ENCODE results near the gene MCM7.

The MCM7 gene

GRCh38 chr7:100081535-100082102 is 19.6 kb downstream of the MCM7 start, which contains the start of gene ZNF3:
Gene ZNF3 (minus strand): TSS chr7:100081723. CDS start chr7:100077357, 4,366 bp downstream.
- DNase-seq (ENCODE audit: low spot score), result peak; percentile 96
- TF ChIP-seq CTCF (IDR thresholded peaks at IDR 0.05; ENCODE audit: extremely low read depth, insufficient read depth, missing control alignments), result peak; percentile 96
- in situ Hi-C loops (cut with MboI; ENCODE audit: low pct_unique_long_range_greater_than_20kb, low sequenced_read_pairs, unreplicated experiment), result no loop called here

GRCh38 chr7:100080907-100081534 is 20.2 kb downstream of the MCM7 start:
- in situ Hi-C loops (cut with MboI; ENCODE audit: low pct_unique_long_range_greater_than_20kb, low sequenced_read_pairs, unreplicated experiment), result no loop called here
- no peak for TF ChIP-seq CTCF (IDR thresholded peaks at IDR 0.05; ENCODE audit: extremely low read depth, insufficient read depth, missing control alignments)
- DNase-seq (ENCODE audit: low spot score), result no peak

GRCh38 chr7:100079024-100079560 is 22.1 kb downstream of the MCM7 start:
- no peak for TF ChIP-seq CTCF (IDR thresholded peaks at IDR 0.05; ENCODE audit: extremely low read depth, insufficient read depth, missing control alignments)
- DNase-seq (ENCODE audit: low spot score), result no peak
- in situ Hi-C loops (cut with MboI; ENCODE audit: low pct_unique_long_range_greater_than_20kb, low sequenced_read_pairs, unreplicated experiment), result loop anchor here (10.0 kb wide), 1 partner anchor 84 kb away; no protein-coding TSS in a partner anchor

- in situ Hi-C loops (cut with MboI; ENCODE audit: low pct_unique_long_range_greater_than_20kb, low sequenced_read_pairs, unreplicated experiment), result loop anchor here (10.0 kb wide), 1 partner anchor 82 kb away; no protein-coding TSS in a partner anchor
- no peak for TF ChIP-seq CTCF (IDR thresholded peaks at IDR 0.05; ENCODE audit: extremely low read depth, insufficient read depth, missing control alignments)
- no peak for DNase-seq (ENCODE audit: low spot score)
Measured at GRCh38 chr7:100077205-100077604, 24.0 kb downstream of the MCM7 start.

- in situ Hi-C loops (cut with MboI; ENCODE audit: low pct_unique_long_range_greater_than_20kb, low sequenced_read_pairs, unreplicated experiment), result loop anchor here (10.0 kb wide), 1 partner anchor 81 kb away; no protein-coding TSS in a partner anchor
- no peak for DNase-seq (ENCODE audit: low spot score)
- TF ChIP-seq CTCF (IDR thresholded peaks at IDR 0.05; ENCODE audit: extremely low read depth, insufficient read depth, missing control alignments), result no peak
Measured at GRCh38 chr7:100075418-100075817, 25.8 kb downstream of the MCM7 start.

- TF ChIP-seq CTCF (IDR thresholded peaks at IDR 0.05; ENCODE audit: extremely low read depth, insufficient read depth, missing control alignments), result no peak
- no peak for DNase-seq (ENCODE audit: low spot score)
- in situ Hi-C loops (cut with MboI; ENCODE audit: low pct_unique_long_range_greater_than_20kb, low sequenced_read_pairs, unreplicated experiment), result loop anchor here (10.0 kb wide), 1 partner anchor 80 kb away; no protein-coding TSS in a partner anchor
Measured at GRCh38 chr7:100074841-100075240, 26.4 kb downstream of the MCM7 start.

Data from GM13977 (cell line).